IMR-90 (cell line): ENCODE results near the gene STX18.

ENCODE experiments used
- CEBPB ChIP-seq: IDR thresholded peaks from 2 replicates; pipeline ENCODE4 v1.6.1; 2012; ENCODE audit warnings: low read depth, low read length, improper control_type of control experiment
- MXI1 ChIP-seq: IDR thresholded peaks from 2 replicates; pipeline ENCODE4 v1.6.1; 2012; ENCODE audit warnings: low read depth, mild to moderate bottlenecking, low read length, moderate library complexity, borderline replicate concordance
- POLR2A ChIP-seq: IDR thresholded peaks from 2 replicates; pipeline ENCODE4 v1.6.1; 2012; ENCODE audit warnings: mild to moderate bottlenecking, low read depth, low read length
- RFX5 ChIP-seq: IDR thresholded peaks from 2 replicates; pipeline ENCODE4 v1.8.0; 2012; ENCODE audit warnings: low read depth, mild to moderate bottlenecking, low read length, moderate library complexity
- TF ChIP-seq, protein P1 (sequence below): conservative IDR thresholded peaks from 2 replicates; pipeline ENCODE4 v1.5.1; 2012; ENCODE audit warnings: mild to moderate bottlenecking, low read depth, low read length, improper control_type of control experiment
- TF ChIP-seq, protein P2 (sequence below): fragments of 150-350 bp; IDR thresholded peaks from 2 replicates; pipeline ENCODE4 v1.6.1; 2017; ENCODE audit warnings: mild to moderate bottlenecking, antibody characterized with exemption, low read length, low read depth

DNA sequence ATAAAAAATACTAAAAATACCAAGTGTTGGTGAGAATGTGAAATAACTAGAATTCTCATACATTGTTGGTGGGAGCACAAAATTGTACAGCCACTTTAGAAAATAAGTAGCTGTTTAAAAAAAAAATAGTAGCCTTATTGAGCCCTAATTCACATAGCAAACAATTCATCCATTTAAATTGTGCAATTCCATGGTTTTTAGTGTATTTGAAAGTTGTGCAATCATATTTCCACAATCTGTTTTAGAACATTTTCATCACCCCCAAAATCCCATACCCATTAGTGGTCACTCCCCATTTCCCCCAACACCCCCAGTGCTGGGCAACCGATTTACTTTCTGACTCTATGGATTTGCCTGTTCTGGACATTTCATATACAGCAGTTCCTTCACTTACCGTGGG, 37.1 kb downstream of the STX18 start:
- TF ChIP-seq, protein P1, sequence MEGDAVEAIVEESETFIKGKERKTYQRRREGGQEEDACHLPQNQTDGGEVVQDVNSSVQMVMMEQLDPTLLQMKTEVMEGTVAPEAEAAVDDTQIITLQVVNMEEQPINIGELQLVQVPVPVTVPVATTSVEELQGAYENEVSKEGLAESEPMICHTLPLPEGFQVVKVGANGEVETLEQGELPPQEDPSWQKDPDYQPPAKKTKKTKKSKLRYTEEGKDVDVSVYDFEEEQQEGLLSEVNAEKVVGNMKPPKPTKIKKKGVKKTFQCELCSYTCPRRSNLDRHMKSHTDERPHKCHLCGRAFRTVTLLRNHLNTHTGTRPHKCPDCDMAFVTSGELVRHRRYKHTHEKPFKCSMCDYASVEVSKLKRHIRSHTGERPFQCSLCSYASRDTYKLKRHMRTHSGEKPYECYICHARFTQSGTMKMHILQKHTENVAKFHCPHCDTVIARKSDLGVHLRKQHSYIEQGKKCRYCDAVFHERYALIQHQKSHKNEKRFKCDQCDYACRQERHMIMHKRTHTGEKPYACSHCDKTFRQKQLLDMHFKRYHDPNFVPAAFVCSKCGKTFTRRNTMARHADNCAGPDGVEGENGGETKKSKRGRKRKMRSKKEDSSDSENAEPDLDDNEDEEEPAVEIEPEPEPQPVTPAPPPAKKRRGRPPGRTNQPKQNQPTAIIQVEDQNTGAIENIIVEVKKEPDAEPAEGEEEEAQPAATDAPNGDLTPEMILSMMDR: no peak
- peak; percentile 71 for TF ChIP-seq CEBPB
- TF ChIP-seq, protein P2, sequence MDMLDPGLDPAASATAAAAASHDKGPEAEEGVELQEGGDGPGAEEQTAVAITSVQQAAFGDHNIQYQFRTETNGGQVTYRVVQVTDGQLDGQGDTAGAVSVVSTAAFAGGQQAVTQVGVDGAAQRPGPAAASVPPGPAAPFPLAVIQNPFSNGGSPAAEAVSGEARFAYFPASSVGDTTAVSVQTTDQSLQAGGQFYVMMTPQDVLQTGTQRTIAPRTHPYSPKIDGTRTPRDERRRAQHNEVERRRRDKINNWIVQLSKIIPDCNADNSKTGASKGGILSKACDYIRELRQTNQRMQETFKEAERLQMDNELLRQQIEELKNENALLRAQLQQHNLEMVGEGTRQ: no peak
- TF ChIP-seq POLR2A: no peak
- TF ChIP-seq RFX5: no peak
- TF ChIP-seq MXI1: no peak
